HepG2 (cell line): ENCODE results near the gene OOSP3. TPM values are rescaled to one million over a fixed set of nuclear protein-coding genes. Genes with fewer than 3 reads are reported as not detected.

Source experiments
- ATAC-seq: fragments of 200-7000 bp; cut with Tn5 transposase; 3 replicates; pipeline ENCODE4 v1.9.1; 2020; ENCODE audit warnings: mild to moderate bottlenecking, moderate library complexity
- BruUV-seq: library from RNA; stranded (reverse); fragments of 400-500 nt; replicated peaks from 2 replicates; lab custom pipeline; 2021; lab: Mats Ljungman, UMichigan
- CTCF ChIA-PET: fragments of 300-600 bp; formaldehyde crosslinking; extraction: SDS; loops from one replicate; lab custom pipeline; 2021; ENCODE audit warnings: low total read pairs, inconsistent platforms, low intra/inter-chr PET ratio; lab: Yijun Ruan, JAX
- POLR2A ChIA-PET: fragments of 350-600 bp; sonication (Branson Sonifier 250); formaldehyde crosslinking; loops from one replicate; lab custom pipeline; 2020; ENCODE audit warnings: antibody characterized with exemption, inconsistent platforms; lab: Yijun Ruan, JAX
- DNase-seq: peaks from one replicate; pipeline ENCODE4 v3.0.0-alpha.2; 2015; ENCODE audit warnings: low spot score
- FAIRE-seq: peaks from 3 replicates; lab custom pipeline; 2011; peaks lifted over from hg19 to GRCh38; lab: Jason Lieb, UNC
- H2AFZ ChIP-seq: one replicate; pipeline ENCODE4 v1.6.1; 2011; ENCODE audit warnings: low read length, inconsistent platforms
- H3K27ac ChIP-seq: fragments of 300-600 bp; 3 replicates; pipeline ENCODE4 v1.8.0; 2011; ENCODE audit warnings: mixed run types, mild to moderate bottlenecking, mixed read lengths, low read length, inconsistent platforms; ENCODE audit not compliant: insufficient read depth; ENCODE audit errors: extremely low read length
- H3K27me3 ChIP-seq, 2 experiments: fragments of 200-600 bp in 1 of 2; 2 replicates in 1 of 2; 3 replicates in 1 of 2; pipeline versions ENCODE4 v1.6.0 to v1.8.0; 2011; ENCODE audit warnings: low read length in 2 of 2, mild to moderate bottlenecking in 2 of 2, moderate library complexity in 2 of 2, inconsistent platforms in 1 of 2; ENCODE audit not compliant: insufficient read depth in 2 of 2, control insufficient read depth in 1 of 2
- H3K36me3 ChIP-seq, 2 experiments: fragments of 200-600 bp in 1 of 2; replicated peaks in 1 of 2; 2 replicates in 1 of 2; 3 replicates in 1 of 2; pipeline versions ENCODE4 v1.5.1 to v1.8.0; 2011; ENCODE audit warnings: low read length in 2 of 2, inconsistent platforms in 1 of 2; ENCODE audit not compliant: insufficient read depth in 2 of 2, control insufficient read depth in 1 of 2
- H3K4me1 ChIP-seq: 2 replicates; pipeline ENCODE4 v1.5.1; 2012; ENCODE audit warnings: low read length, inconsistent platforms; ENCODE audit not compliant: insufficient read depth
- H3K4me2 ChIP-seq: 2 replicates; pipeline ENCODE4 v1.6.0; 2011; ENCODE audit warnings: low read depth, low read length, inconsistent platforms
- H3K4me3 ChIP-seq, 3 experiments: fragments of 200-600 bp in 1 of 3; sonication (generic), shearing (Covaris generic) in 1 of 3; replicated peaks in 1 of 3; 2 replicates each; pipeline ENCODE4 v1.5.1; 2011 to 2016; ENCODE audit warnings: low read length in 3 of 3, inconsistent platforms in 2 of 3, low read depth in 2 of 3, mild to moderate bottlenecking in 2 of 3, control low read depth in 1 of 3, mixed read lengths in 1 of 3; ENCODE audit not compliant: insufficient read depth in 1 of 3
- H3K79me2 ChIP-seq: one replicate; pipeline ENCODE4 v1.6.1; 2011; ENCODE audit warnings: low read length, inconsistent platforms; ENCODE audit not compliant: insufficient read depth
- H3K9ac ChIP-seq: 2 replicates; pipeline ENCODE4 v1.6.0; 2011; ENCODE audit warnings: mild to moderate bottlenecking, low read depth, low read length, inconsistent platforms; ENCODE audit not compliant: insufficient read depth
- H3K9me3 ChIP-seq: 2 replicates; pipeline ENCODE4 v1.5.1; 2012; ENCODE audit warnings: mild to moderate bottlenecking, low read length
- H4K20me1 ChIP-seq: 2 replicates; pipeline ENCODE4 v1.6.0; 2011; ENCODE audit warnings: inconsistent platforms, mild to moderate bottlenecking, low read length, moderate library complexity; ENCODE audit not compliant: insufficient read depth
- GATA4 ChIP-seq: sonication (generic); IDR thresholded peaks from 2 replicates; pipeline ENCODE4 v1.6.1; 2016; ENCODE audit warnings: antibody characterized with exemption, low read depth, borderline replicate concordance
- LCORL ChIP-seq, 2 experiments: fragments of 450-650 bp in 1 of 2; sonication (generic) in 1 of 2; formaldehyde crosslinking in 1 of 2; IDR thresholded peaks; 2 replicates each; pipeline versions ENCODE4 v1.5.0 to v1.6.1; 2017 to 2020; ENCODE audit warnings: antibody characterized with exemption in 1 of 2, missing genetic modification reagents in 1 of 2
- NR2F2 ChIP-seq: IDR thresholded peaks from 2 replicates; pipeline ENCODE4 v1.6.1; 2012; ENCODE audit warnings: low read depth, inconsistent platforms, borderline replicate concordance
- RELA ChIP-seq: sonication (generic); formaldehyde crosslinking; IDR thresholded peaks from 2 replicates; pipeline ENCODE4 v1.4.0; 2020; ENCODE audit warnings: missing genetic modification reagents
- RFX5 ChIP-seq: IDR thresholded peaks from 2 replicates; pipeline ENCODE4 v1.6.1; 2011; ENCODE audit warnings: low read depth, low read length, improper control_type of control experiment
- ZBTB46 ChIP-seq: sonication (generic); formaldehyde crosslinking; IDR thresholded peaks from 2 replicates; pipeline ENCODE4 v1.4.0; 2020; ENCODE audit warnings: mild to moderate bottlenecking, missing genetic modification reagents, borderline replicate concordance
- ZNF143 ChIP-seq: sonication (generic); formaldehyde crosslinking; IDR thresholded peaks from 2 replicates; pipeline ENCODE4 v1.4.0; 2020; ENCODE audit warnings: missing genetic modification reagents
- ZNF713 ChIP-seq: sonication (generic); formaldehyde crosslinking; IDR thresholded peaks from 2 replicates; pipeline ENCODE4 v1.4.0; 2020; ENCODE audit warnings: mild to moderate bottlenecking, missing genetic modification reagents
- ZNF720 ChIP-seq: sonication (generic); formaldehyde crosslinking; IDR thresholded peaks from 2 replicates; pipeline ENCODE4 v1.4.0; 2020; ENCODE audit warnings: missing genetic modification reagents
- ZSCAN5A ChIP-seq: sonication (generic); formaldehyde crosslinking; IDR thresholded peaks from 2 replicates; pipeline ENCODE4 v1.8.0; 2022; ENCODE audit warnings: mild to moderate bottlenecking, missing genetic modification reagents, borderline replicate concordance
- WGBS: methylation state at CpG from one replicate; pipeline ENCODE4 v1.1.6; 2017; ENCODE audit warnings: low lambda C conversion rate; 5-methylcytosine and 5-hydroxymethylcytosine counted together
- in situ Hi-C: cut with HindIII; loops from 2 replicates; pipeline ENCODE4 v1.10.0; 2017; ENCODE audit warnings: low pct_unique_long_range_greater_than_20kb; ENCODE audit not compliant: extremely low pct_ligation_motif_present
- intact Hi-C: fragments of 100-400 bp; cut with micrococcal nuclease; formaldehyde crosslinking; loops from one replicate; pipeline ENCODE4 v1.10.0; 2022; ENCODE audit not compliant: unreplicated experiment
- polyA plus RNA-seq, 8 experiments: library from polyadenylated mRNA; depleted of rRNA in 3 of 8; stranded (reverse) in 7 of 8; unstranded in 1 of 8; fragments of >200 nt; fragmentation: Illumina TruSeq in 4 of 8; extraction: Trizol in 4 of 8; gene quantifications; 2 replicates each; pipeline versions ENCODE4 v1.2.1 to v1.2.3, GENCODE V29; 2011 to 2016; ENCODE audit warnings: low read depth in 4 of 8, missing spikeins in 1 of 8, mixed read lengths in 1 of 8; ENCODE audit not compliant: insufficient read depth in 1 of 8
- total RNA-seq, 5 experiments: library from RNA; depleted of rRNA; stranded (reverse); fragments of >200 nt; fragmentation: Illumina TruSeq; extraction: Trizol; gene quantifications; 2 replicates each; pipeline ENCODE4 v1.2.3, GENCODE V29; 2016; ENCODE audit warnings: low read depth in 1 of 5

Gene OOSP3
- total and polyA plus RNA-seq, 2 of the 13 experiments (the other 11 are each of a cell fraction or from before 2014, with no cell fraction given) = not detected

DNA sequence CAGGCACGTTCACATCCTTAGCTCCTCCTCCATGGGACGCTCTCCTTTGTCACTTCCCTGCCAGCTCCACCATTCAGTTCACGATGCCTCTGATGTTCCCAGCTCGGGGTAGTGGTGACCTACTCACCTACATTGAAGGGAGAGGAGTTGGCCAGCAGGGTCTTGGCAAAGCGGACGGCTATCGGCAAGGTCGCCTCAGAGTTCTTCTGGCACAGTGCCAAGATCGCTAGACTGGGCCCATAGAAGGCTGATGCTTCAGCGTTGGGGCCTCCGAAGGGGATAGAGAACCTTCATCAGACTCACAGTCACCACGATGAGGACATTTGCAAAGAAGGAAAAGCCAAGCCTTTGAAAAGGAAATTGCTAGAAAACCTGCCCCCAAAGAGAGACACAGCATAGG, 36.3 kb upstream of the OOSP3 start:
- H3K27ac ChIP-seq = no peak overlapping the region
- no peak overlapping the region for H3K9ac ChIP-seq
- no peak overlapping the region for H3K4me2 ChIP-seq
- no peak overlapping the region for H3K4me3 ChIP-seq
- TF ChIP-seq ZNF143 (no peak), LCORL (IDR thresholded peaks at IDR 0.05) (peak; percentile 98), LCORL (CRISPR knock-in tag; IDR thresholded peaks at IDR 0.05) (no peak), ZNF713 (CRISPR knock-in tag) (no peak), RELA (no peak)
- POLR2A ChIA-PET = no interaction called here
- H2AFZ ChIP-seq = no peak overlapping the region
- FAIRE-seq (no peak), DNase-seq (no peak), ATAC-seq (no peak)
- in situ Hi-C loops = no loop called here
- WGBS = 31% methylated on average over 12 of the region's 12 CpGs
- H3K9me3 ChIP-seq = no peaks in the 10 kb centered on the region
- BruUV-seq = no TSS peak
- no peaks in the 10 kb centered on the region for H3K27me3 ChIP-seq
- no peaks in the 10 kb centered on the region for H3K4me1 ChIP-seq
- H4K20me1 ChIP-seq = no peaks in the 10 kb centered on the region
- no peaks in the 10 kb centered on the region for H3K36me3 ChIP-seq
- CTCF ChIA-PET = no interaction called here
- no peaks in the 10 kb centered on the region for H3K79me2 ChIP-seq
- intact Hi-C loops = no loop called here

DNA sequence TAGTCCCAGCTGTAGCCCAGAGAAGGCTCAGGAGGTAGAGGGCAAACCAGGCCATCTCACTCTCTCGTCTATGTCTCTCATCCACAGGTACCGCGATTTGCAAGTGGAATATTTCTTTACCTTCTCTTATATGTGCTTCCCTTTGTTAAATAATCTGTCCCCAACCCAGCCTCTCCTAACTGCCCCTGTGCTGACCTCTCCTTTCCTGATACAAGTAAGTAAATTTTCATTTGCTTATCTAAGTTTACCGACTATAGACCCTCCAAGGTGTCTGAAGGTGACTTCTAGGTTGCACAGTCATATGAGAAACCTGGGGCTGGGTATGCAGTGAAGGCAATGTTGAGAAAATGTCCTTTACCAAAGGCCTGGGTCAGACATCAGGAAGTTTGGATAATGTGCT, 33.2 kb upstream of the OOSP3 start, which contains the start of gene CBLIF:
Gene CBLIF, minus strand, starts transcription at position 101 of the 400 bp plus-strand sequence. Its CDS starts 46 bp downstream, at position 55.
- Histone ChIP-seq H3K27me3 (no peaks in the 10 kb centered on the region), H2AFZ (no peak within 1 kb of the TSS), H3K36me3 (no peaks in the 10 kb centered on the region), H3K4me2 (no peak within 1 kb of the TSS), H3K27ac (no peak within 1 kb of the TSS), H3K79me2 (no peaks in the 10 kb centered on the region), H3K9me3 (no peaks in the 10 kb centered on the region), H3K4me3 (no peak within 1 kb of the TSS), H4K20me1 (no peaks in the 10 kb centered on the region), H3K9ac (no peak within 1 kb of the TSS), H3K4me1 (no peaks in the 10 kb centered on the region)
- DNase-seq (no peak), ATAC-seq (no peak), FAIRE-seq (no peak)
- intact Hi-C loops (no loop called here), in situ Hi-C loops (no loop called here)
- 23% methylated on average over 4 of the region's 4 CpGs for WGBS
- POLR2A ChIA-PET = no interaction called here
- CTCF ChIA-PET = no interaction called here
- no TSS peak for BruUV-seq
- TF ChIP-seq GATA4 = no peak
- no peak for TF ChIP-seq NR2F2
- TF ChIP-seq ZBTB46 (CRISPR knock-in tag) = no peak
- no peak for TF ChIP-seq ZNF720 (CRISPR knock-in tag)
- no peak for TF ChIP-seq RFX5
- no peak for TF ChIP-seq ZSCAN5A (CRISPR knock-in tag)
